GM06990 (cell line): ENCODE measurements around the gene DOCK2.

Source experiments
- DNase-seq: peaks from one replicate; pipeline ENCODE4 v3.0.0-alpha.2; 2011; ENCODE audit not compliant: insufficient read length; ENCODE audit errors: extremely low read depth
- H3K27me3 ChIP-seq: replicated peaks from 2 replicates; pipeline ENCODE4 v1.6.0; 2011; ENCODE audit warnings: low read length; ENCODE audit not compliant: control insufficient read depth, insufficient read depth
- H3K36me3 ChIP-seq: 2 replicates; pipeline ENCODE4 v1.5.1; 2011; ENCODE audit warnings: low read length; ENCODE audit not compliant: control insufficient read depth, insufficient read depth
- H3K4me3 ChIP-seq: replicated peaks from 2 replicates; pipeline ENCODE4 v1.5.1; 2011; ENCODE audit warnings: low read depth, mild to moderate bottlenecking, control low read depth, low read length
- TF ChIP-seq, protein P1 (sequence below): IDR thresholded peaks from 2 replicates; pipeline ENCODE4 v1.5.1; 2011; ENCODE audit warnings: low read length, control low read depth, mild to moderate bottlenecking, inconsistent platforms; ENCODE audit not compliant: insufficient read depth, poor library complexity, severe bottlenecking

DOCK2 gene

DNA sequence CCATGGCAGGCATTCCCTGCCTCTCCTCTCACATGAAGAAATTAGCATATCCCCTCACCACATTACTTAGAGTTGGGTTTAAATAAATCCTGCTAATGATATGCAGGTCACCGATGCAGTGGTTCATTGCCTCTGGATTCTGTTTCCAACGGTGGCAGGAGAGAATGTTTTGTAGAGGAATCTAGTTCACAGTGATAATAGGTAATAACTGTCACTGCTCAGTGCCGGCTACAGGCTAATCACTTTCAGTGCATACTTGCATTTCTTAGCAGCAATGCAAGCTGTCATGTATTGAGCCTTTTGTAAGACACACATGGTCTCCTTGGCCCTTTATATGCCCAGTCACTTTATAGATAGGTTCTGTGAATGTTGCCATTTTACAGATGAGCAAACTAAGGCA is 402.8 kb downstream of the DOCK2 start:
- peaks cover 20% of the 10 kb centered on the region for H3K36me3 ChIP-seq

DNA sequence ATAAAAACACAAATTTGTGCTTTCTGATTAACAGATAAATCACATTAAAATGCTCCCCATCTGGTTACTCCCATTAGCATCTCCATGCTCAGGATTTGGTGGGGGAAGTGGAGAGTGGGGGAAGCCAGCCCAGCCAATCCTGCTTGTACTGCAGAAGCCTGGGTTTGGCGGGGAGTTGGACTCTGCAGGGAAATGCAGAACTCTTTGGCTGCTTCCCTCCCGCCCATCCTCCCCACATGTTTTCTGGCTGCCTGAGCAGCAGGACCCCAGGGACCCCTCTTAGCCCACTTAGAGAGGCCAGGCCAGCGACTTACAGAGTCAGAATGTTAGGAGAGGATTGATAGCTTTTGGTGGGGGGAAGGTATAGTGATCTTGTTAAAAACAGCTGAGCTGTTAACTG is 409.2 kb downstream of the DOCK2 start:
- DNase-seq = no peak

More for the DNA sequence above, 402.8 kb downstream of the DOCK2 start:
- no peak for DNase-seq
- Histone ChIP-seq H3K27me3 (no peaks in the 10 kb centered on the region), H3K4me3 (no peak overlapping the region)
- TF ChIP-seq, protein P1, sequence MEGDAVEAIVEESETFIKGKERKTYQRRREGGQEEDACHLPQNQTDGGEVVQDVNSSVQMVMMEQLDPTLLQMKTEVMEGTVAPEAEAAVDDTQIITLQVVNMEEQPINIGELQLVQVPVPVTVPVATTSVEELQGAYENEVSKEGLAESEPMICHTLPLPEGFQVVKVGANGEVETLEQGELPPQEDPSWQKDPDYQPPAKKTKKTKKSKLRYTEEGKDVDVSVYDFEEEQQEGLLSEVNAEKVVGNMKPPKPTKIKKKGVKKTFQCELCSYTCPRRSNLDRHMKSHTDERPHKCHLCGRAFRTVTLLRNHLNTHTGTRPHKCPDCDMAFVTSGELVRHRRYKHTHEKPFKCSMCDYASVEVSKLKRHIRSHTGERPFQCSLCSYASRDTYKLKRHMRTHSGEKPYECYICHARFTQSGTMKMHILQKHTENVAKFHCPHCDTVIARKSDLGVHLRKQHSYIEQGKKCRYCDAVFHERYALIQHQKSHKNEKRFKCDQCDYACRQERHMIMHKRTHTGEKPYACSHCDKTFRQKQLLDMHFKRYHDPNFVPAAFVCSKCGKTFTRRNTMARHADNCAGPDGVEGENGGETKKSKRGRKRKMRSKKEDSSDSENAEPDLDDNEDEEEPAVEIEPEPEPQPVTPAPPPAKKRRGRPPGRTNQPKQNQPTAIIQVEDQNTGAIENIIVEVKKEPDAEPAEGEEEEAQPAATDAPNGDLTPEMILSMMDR = no peak

DNA sequence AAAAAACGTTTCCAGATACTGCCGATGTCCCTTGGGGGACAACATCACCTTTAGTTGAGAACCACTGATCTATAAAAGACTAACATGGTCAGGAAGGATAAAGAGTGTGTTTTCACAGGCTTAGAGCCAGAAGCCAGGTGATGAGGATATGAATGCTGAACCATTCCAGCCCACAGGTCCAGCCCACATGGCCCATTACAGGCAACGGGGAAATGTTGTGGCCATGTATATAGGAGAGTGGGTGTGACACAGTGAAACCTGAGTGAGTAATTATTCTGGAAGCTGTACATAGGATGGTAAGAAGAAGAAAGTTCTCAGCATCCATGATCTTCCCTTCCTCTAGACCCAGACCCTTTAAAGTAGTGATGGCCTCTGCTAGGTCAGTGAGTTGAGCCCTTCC is 412.6 kb downstream of the DOCK2 start:
- no peaks in the 10 kb centered on the region for H3K27me3 ChIP-seq
- peaks cover 38% of the 10 kb centered on the region for H3K36me3 ChIP-seq
- no peak for DNase-seq
- TF ChIP-seq, protein P1 = no peak
- H3K4me3 ChIP-seq = no peak overlapping the region

More for the DNA sequence above, 409.2 kb downstream of the DOCK2 start:
- H3K36me3 ChIP-seq = peaks cover 43% of the 10 kb centered on the region
- TF ChIP-seq, protein P1 = no peak
- H3K27me3 ChIP-seq = no peaks in the 10 kb centered on the region
- H3K4me3 ChIP-seq = no peak overlapping the region

DNA sequence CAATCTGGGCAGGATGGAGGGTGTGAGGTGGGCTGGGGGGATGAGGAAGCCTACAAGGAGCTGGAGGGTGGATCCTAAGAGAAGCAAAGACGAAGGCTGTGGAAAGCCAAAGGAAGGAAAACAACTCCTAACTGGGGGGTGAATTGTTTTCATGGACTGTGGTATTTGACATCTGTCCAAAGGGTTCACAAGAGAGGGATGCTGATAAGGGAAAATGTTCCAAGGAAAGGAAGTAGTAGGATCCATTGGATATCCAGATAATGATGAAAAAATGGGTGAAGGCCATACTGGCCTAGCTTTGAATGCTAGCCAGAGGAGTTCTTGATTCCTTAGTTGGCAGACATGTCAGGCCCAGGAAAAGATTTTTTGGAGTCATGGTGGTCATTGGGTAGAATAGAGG is 416.8 kb downstream of the DOCK2 start:
- Histone ChIP-seq H3K27me3 (no peaks in the 10 kb centered on the region), H3K4me3 (no peak overlapping the region), H3K36me3 (peaks cover 49% of the 10 kb centered on the region)
- TF ChIP-seq, protein P1 = no peak
- DNase-seq = no peak

DNA sequence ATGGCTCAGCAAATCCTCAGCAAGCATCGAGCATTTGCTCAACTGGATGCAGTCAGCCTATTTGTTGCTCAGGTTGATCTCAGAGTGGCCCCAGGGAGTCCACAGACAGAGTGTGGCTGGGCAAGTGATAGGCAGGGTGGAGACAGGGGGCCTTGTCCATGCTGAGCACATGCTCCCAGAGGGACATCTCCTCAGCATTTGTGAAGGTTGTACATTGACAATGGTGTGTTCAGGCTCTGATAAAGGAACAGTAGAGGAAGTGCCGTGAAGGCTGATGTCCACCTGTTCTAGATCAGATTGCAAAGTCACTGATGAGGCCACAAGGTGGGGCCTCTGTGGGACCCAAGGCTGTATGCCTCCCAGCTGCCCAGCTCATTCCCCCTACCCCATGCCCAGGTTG is 418.5 kb downstream of the DOCK2 start:
- Histone ChIP-seq H3K36me3 (peaks cover 43% of the 10 kb centered on the region), H3K27me3 (no peaks in the 10 kb centered on the region), H3K4me3 (no peak overlapping the region)
- DNase-seq = no peak
- TF ChIP-seq, protein P1 = no peak
